HG03135 (cell line): ENCODE data around the gene MED29.

Source experiments
- ATAC-seq: cut with Tn5 transposase; IDR thresholded peaks from one replicate; pipeline ENCODE4 v1.9.1; 2021; ENCODE audit warnings: mild to moderate bottlenecking, moderate library complexity; ENCODE audit not compliant: unreplicated experiment

Gene MED29

GRCh38 chr19:39410017-39410830 lies 19.0 kb downstream of the MED29 start:
- no peak for ATAC-seq

GRCh38 chr19:39410831-39411080 lies 19.6 kb downstream of the MED29 start:
- ATAC-seq, result no peak

- ATAC-seq, result no peak
These were observed 20.1 kb downstream of the MED29 start for GRCh38 chr19:39411081-39411831.

- ATAC-seq, result peak; percentile 31
These were observed 20.6 kb downstream of the MED29 start for GRCh38 chr19:39411832-39412099.

- peak; percentile 60 for ATAC-seq
These were observed 21.1 kb downstream of the MED29 start, which contains the start of gene PLEKHG2 for GRCh38 chr19:39412100-39412866. PLEKHG2 (plus strand) TSS chr19:39412669; CDS start chr19:39414087, 1,418 bp downstream.

- ATAC-seq, result no peak
These were observed 21.7 kb downstream of the MED29 start for GRCh38 chr19:39412867-39413271.

GRCh38 chr19:39413272-39413910 lies 22.2 kb downstream of the MED29 start:
- ATAC-seq, result no peak

- ATAC-seq, result no peak
These were observed 22.9 kb downstream of the MED29 start for GRCh38 chr19:39413911-39414608.

- no peak for ATAC-seq
These were observed 24.2 kb downstream of the MED29 start for GRCh38 chr19:39415111-39416046.

- ATAC-seq, result no peak
These were observed 25.3 kb downstream of the MED29 start for GRCh38 chr19:39416152-39417120.

GRCh38 chr19:39417463-39418181 lies 26.4 kb downstream of the MED29 start:
- no peak for ATAC-seq

GRCh38 chr19:39419003-39419402 lies 27.8 kb downstream of the MED29 start:
- no peak for ATAC-seq

GRCh38 chr19:39420769-39421168 lies 29.6 kb downstream of the MED29 start:
- no peak for ATAC-seq

- ATAC-seq, result no peak
These were observed 30.8 kb downstream of the MED29 start for GRCh38 chr19:39422020-39422419.

- no peak for ATAC-seq
These were observed 32.3 kb downstream of the MED29 start for GRCh38 chr19:39423258-39424086.

GRCh38 chr19:39424934-39425333 lies 33.8 kb downstream of the MED29 start:
- no peak for ATAC-seq

- no peak for ATAC-seq
These were observed 34.6 kb downstream of the MED29 start for GRCh38 chr19:39425744-39426143.
